SKM-1 (cell line): ENCODE results near the gene HCN4.

ENCODE experiments used
- DNase-seq: peaks from one replicate; lab custom pipeline; 2025; ENCODE audit not compliant: unreplicated experiment; lab: John Stamatoyannopoulos, UW

HCN4 gene

GRCh38 chr15:73346735-73347312 is 21.9 kb downstream of the HCN4 start:
- no peak for DNase-seq

- DNase-seq = no peak
These were observed 23.1 kb downstream of the HCN4 start for GRCh38 chr15:73345658-73346057.

GRCh38 chr15:73344056-73344455 is 24.7 kb downstream of the HCN4 start:
- DNase-seq = no peak

GRCh38 chr15:73341886-73342600 is 26.7 kb downstream of the HCN4 start:
- no peak for DNase-seq

- DNase-seq = no peak
These were observed 28.1 kb downstream of the HCN4 start for GRCh38 chr15:73340502-73341192.

- DNase-seq = no peak
These were observed 30.0 kb downstream of the HCN4 start for GRCh38 chr15:73338606-73339374.

GRCh38 chr15:73338058-73338457 is 30.7 kb downstream of the HCN4 start:
- no peak for DNase-seq

- DNase-seq = no peak
These were observed 31.6 kb downstream of the HCN4 start for GRCh38 chr15:73337187-73337586.

GRCh38 chr15:73336756-73337155 is 32.0 kb downstream of the HCN4 start:
- no peak for DNase-seq

- DNase-seq = no peak
These were observed 33.3 kb downstream of the HCN4 start for GRCh38 chr15:73335471-73335870.

- no peak for DNase-seq
These were observed 33.7 kb downstream of the HCN4 start for GRCh38 chr15:73335026-73335425.

- DNase-seq = no peak
These were observed 34.7 kb downstream of the HCN4 start for GRCh38 chr15:73334086-73334485.

GRCh38 chr15:73333001-73333400 is 35.8 kb downstream of the HCN4 start:
- DNase-seq = no peak

GRCh38 chr15:73331991-73332925 is 36.5 kb downstream of the HCN4 start:
- no peak for DNase-seq

- no peak for DNase-seq
These were observed 37.3 kb downstream of the HCN4 start for GRCh38 chr15:73331501-73331900.

- no peak for DNase-seq
These were observed 38.3 kb downstream of the HCN4 start for GRCh38 chr15:73330206-73331051.

- no peak for DNase-seq
These were observed 39.1 kb downstream of the HCN4 start for GRCh38 chr15:73329501-73330200.

GRCh38 chr15:73328981-73329380 is 39.8 kb downstream of the HCN4 start:
- no peak for DNase-seq
